Measurements from ENCODE around the gene EEA1.
"Not testable (repeated sequence)": the region's sequence is repeated elsewhere in the genome, so short reads cannot be mapped to it uniquely, and the experiment has no call there.

EEA1 gene

DNA sequence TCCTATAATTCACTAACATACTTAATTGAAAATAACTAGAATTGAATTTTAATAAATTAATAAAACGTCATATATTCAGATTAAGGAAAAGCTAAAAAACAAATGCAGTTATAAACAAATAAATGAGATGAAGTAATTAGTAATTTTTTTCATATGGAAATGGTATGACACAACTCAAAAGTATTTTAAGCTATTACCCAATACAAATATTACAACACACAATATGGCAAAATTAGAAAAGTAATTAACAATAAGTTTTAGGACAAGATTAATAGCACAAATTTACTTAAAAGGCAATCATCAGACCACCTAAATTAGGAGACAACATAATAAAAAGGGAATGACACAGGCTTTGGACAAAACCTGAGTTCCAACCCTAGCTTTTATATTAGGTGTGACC is 81.7 kb downstream of the EEA1 start:
- H3K9me3 Mint-ChIP-seq, result no peaks in the 10 kb centered on the region
- peaks cover 11% of the 10 kb centered on the region for H3K36me3 Mint-ChIP-seq
- no peaks in the 10 kb centered on the region for H3K27me3 Mint-ChIP-seq
- no peak for DNase-seq
- H3K27ac Mint-ChIP-seq, result no peak overlapping the region
- CTCF ChIA-PET, result no interaction called here
- no peak overlapping the region for H3K4me3 Mint-ChIP-seq
- no peaks in the 10 kb centered on the region for H3K4me1 Mint-ChIP-seq

DNA sequence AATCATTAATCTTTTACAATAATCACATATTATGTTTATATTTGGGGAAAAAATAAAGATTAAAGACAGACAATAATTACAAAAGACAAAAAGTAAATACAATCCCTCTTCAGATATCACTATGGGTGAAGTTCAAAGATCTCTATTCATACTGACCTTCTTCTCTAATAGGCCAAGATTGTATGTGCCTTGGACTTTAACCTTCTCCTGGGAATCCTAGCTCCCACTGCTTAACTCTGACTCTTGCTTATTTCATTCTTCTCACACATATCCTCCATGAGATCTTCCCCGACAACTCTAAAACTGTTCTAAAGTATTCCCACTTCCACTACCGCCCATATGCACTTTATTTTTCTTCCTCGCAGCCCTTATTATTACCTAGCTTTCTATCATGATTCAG is 83.8 kb downstream of the EEA1 start:
- no peak overlapping the region for H3K27ac Mint-ChIP-seq
- no peaks in the 10 kb centered on the region for H3K4me1 Mint-ChIP-seq
- CTCF ChIA-PET, result no interaction called here
- H3K9me3 Mint-ChIP-seq, result no peaks in the 10 kb centered on the region
- no peak overlapping the region for H3K4me3 Mint-ChIP-seq
- H3K27me3 Mint-ChIP-seq, result no peaks in the 10 kb centered on the region
- no peak for DNase-seq
- H3K36me3 Mint-ChIP-seq, result peaks cover 16% of the 10 kb centered on the region

DNA sequence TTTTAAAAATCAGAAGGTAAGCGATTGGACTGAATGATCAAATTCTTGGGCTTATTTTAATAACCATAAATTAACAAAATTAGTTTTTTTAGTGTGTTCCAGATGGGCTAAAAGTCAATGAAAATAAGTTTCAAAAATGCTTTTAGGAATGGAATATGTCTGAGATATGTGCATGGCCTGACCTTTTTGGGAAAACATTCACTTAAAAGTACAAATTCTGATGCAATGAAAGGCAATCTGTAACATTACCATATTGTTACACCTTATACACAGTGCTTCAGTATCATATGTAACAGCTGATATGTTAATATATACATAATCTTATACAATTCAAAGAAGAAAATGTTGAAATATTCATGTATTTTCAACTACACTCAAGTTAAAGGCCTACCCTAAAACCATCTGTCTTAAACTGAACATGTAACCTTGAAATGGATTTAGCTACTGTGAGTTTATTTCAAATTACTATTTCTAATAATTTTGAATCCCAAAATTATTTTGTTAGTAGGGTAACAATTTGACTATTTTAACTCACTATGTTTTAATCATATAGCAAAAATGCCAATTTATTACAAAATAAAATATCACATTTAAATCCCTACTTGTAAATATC is 84.8 kb downstream of the EEA1 start:
- peaks cover 15% of the 10 kb centered on the region for H3K36me3 Mint-ChIP-seq
- no peak for DNase-seq
- no peaks in the 10 kb centered on the region for H3K4me1 Mint-ChIP-seq
- no peak overlapping the region for H3K4me3 Mint-ChIP-seq
- H3K27ac Mint-ChIP-seq, result no peak overlapping the region
- H3K9me3 Mint-ChIP-seq, result no peaks in the 10 kb centered on the region
- H3K27me3 Mint-ChIP-seq, result no peaks in the 10 kb centered on the region
- CTCF ChIA-PET, result no interaction called here

DNA sequence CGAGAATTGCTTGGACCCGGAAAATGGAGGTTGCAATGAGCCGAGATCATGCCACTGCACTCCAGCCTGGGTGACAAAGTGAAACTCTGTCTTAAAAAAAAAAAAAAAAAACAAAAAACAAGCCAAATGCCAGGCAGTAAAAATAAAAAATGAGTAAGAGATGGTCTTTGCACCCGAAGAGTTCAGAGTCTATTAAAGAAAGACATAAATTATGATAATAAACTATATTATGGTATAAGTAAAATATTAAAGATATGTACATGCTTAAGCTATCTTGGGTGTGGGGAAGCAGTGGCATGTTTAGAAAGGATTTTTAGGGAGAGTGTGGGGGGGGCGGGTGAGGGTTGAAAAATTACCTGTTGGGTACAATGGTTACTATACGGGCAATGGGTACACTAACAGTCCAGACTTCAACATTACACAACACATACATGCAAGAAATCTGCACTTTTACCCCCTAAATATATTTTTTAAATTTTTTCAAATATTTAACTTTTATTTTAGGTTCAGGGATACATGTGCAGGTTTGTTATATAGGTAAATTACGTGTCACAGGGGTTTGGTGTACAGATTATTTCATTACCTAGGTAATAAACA is 99.3 kb downstream of the EEA1 start:
- Mint-ChIP-seq H3K27ac (no peak overlapping the region), H3K4me1 (no peaks in the 10 kb centered on the region), H3K9me3 (no peaks in the 10 kb centered on the region), H3K4me3 (no peak overlapping the region), H3K36me3 (peaks cover 17% of the 10 kb centered on the region), H3K27me3 (no peaks in the 10 kb centered on the region)
- CTCF ChIA-PET, result no interaction called here
- no peak for DNase-seq

DNA sequence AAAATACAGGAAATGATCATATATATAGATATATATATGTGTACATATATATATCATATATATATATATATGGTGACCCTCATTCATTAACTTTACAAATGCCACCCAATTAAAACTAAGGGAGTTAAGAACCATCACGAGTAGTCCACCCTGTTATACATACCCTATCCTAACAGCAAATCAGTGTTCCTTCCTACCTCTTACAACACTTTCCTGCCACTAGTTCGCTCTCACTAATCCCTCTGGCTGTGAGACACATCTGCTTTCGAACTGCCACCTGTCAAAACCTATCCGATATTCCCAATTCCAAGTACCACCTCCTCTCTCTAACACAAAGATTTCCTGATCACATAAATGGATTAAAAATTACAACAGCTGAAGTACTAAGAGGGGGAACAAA is 100.5 kb downstream of the EEA1 start:
- no peak for DNase-seq
- no peaks in the 10 kb centered on the region for H3K4me1 Mint-ChIP-seq
- no peak overlapping the region for H3K27ac Mint-ChIP-seq
- peaks cover 15% of the 10 kb centered on the region for H3K36me3 Mint-ChIP-seq
- CTCF ChIA-PET, result no interaction called here
- no peaks in the 10 kb centered on the region for H3K27me3 Mint-ChIP-seq
- no peaks in the 10 kb centered on the region for H3K9me3 Mint-ChIP-seq
- H3K4me3 Mint-ChIP-seq, result no peak overlapping the region

DNA sequence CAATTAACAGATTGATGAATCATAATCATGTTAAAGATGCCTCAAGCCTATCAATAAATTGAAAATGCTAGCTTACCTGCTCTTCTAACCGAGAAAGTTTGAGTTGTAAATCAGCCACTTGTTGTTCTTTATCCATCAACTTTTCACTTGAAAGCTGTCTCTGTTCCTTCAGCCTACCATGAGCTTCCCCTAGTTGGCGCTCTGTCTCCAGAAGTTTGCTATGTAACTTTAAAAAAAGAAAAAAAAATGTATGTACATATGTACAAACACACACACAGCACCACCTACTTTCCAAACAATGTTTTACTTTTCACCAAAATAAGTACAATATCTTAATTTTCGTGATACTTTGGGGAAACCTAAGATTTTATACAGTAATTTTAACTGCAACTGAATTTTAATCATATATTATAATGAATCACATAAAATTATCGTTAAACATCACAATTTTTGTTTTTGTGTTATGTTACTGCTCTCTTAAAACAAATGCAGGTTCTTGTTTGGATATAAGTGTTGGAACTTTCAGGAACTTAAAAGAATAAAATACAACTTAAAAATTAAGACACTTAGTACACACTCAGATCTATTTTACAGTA is 101.2 kb downstream of the EEA1 start:
- Mint-ChIP-seq H3K4me3 (no peak overlapping the region), H3K27me3 (no peaks in the 10 kb centered on the region), H3K27ac (no peak overlapping the region), H3K9me3 (no peaks in the 10 kb centered on the region), H3K4me1 (no peaks in the 10 kb centered on the region), H3K36me3 (peaks cover 14% of the 10 kb centered on the region)
- CTCF ChIA-PET, result interaction anchor here (0.7 to 1.1 kb wide), 8 partner anchors 10 to 164 kb away, joined by 3 to 7 read pairs (median 3); no protein-coding TSS in a partner anchor
- peak; percentile 55 for DNase-seq

DNA sequence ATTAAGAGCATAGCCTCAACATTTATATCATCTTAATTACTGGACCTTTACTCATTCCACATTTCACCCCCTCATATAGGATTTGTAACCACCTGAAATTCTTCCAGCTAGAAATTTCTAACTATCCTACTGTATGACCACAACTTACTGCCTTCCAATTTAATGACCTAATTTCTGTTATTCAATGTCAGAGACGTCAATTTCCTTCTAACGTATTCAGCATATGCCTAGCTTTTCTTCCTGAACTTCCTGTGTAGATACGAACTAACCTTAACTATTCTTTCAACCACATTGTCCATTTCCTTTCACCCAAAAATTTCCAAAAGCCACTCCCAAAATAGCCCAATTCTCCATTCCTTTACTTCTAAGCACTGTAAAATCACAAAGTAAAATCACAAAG is 108.0 kb downstream of the EEA1 start:
- no peaks in the 10 kb centered on the region for H3K27me3 Mint-ChIP-seq
- H3K9me3 Mint-ChIP-seq, result no peaks in the 10 kb centered on the region
- CTCF ChIA-PET, result interaction anchor here (1.2 kb wide), 1 partner anchor 10 kb away, joined by 3 read pairs; no protein-coding TSS in a partner anchor
- DNase-seq, result no peak
- peaks cover 4% of the 10 kb centered on the region for H3K36me3 Mint-ChIP-seq
- H3K4me1 Mint-ChIP-seq, result no peaks in the 10 kb centered on the region
- H3K4me3 Mint-ChIP-seq, result no peak overlapping the region
- H3K27ac Mint-ChIP-seq, result no peak overlapping the region

DNA sequence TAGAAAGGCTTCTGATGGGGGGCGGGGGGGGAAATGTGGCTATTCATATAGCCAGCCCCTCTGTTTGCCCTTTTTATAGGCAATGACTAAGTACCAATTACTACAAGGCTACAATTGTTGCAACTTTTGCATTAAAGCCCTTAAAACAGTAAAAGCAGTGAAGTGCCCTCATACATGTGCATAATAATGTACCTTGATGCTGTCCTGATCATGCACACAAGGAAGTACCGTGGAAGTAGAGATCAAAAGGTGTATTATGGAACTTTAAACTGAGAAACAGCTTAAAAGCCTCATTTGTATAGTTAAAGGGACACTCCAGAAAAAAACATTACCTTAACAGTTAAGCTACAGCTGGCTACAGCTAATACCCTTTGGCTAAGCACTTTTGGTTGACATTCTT is 114.5 kb downstream of the EEA1 start:
- CTCF ChIA-PET, result interaction anchor here (0.7 kb wide), 1 partner anchor 13 kb away, joined by 3 read pairs; no protein-coding TSS in a partner anchor
- no peak overlapping the region for H3K4me3 Mint-ChIP-seq

DNA sequence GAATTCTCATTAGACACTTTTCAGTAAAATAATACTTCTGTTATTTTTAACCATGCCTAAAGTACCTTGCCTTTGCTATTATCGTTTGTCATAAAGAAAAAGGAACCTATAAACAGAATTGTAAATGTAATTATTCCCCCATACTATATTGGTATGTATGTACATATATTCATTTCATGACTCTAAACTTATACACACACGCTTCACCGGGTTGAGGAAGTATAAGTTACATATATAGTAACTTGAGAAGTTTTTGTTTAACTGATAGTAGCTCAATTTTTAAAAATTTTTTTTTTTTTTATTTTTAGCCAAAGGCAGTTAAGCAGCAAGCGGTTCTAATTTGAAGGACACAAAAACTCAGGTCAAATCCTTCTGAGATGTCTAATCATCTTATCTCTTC is 118.7 kb downstream of the EEA1 start:
- Mint-ChIP-seq H3K36me3 (peaks cover 34% of the 10 kb centered on the region), H3K9me3 (no peaks in the 10 kb centered on the region), H3K27me3 (no peaks in the 10 kb centered on the region), H3K27ac (no peak overlapping the region), H3K4me1 (no peaks in the 10 kb centered on the region), H3K4me3 (no peak overlapping the region)
- DNase-seq, result no peak
- CTCF ChIA-PET, result no interaction called here

More for the DNA sequence above, 114.5 kb downstream of the EEA1 start:
- Mint-ChIP-seq H3K27me3 (no peaks in the 10 kb centered on the region), H3K27ac (no peak overlapping the region), H3K4me1 (no peaks in the 10 kb centered on the region), H3K9me3 (no peaks in the 10 kb centered on the region), H3K36me3 (peaks cover 13% of the 10 kb centered on the region)
- DNase-seq, result no peak

DNA sequence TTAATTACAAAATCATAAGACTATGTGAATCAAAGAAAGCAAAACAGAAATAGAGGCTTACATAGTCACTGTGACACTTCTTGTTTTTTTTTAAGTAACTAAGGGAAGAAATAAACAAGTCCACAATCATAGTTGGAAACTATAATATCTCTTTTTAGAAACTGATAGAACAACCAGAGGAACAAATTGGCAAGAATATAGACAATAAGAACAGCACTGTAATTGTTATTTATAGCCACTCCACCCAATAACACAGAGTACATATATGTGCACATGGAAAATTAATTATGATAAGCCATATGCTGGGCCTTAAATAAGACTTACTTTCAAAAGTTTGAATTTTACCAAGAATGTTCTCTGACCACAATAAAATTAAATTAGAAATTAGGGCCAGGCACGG is 125.2 kb downstream of the EEA1 start:
- H3K36me3 Mint-ChIP-seq, result peaks cover 41% of the 10 kb centered on the region
- no peaks in the 10 kb centered on the region for H3K4me1 Mint-ChIP-seq
- no peak overlapping the region for H3K27ac Mint-ChIP-seq
- H3K4me3 Mint-ChIP-seq, result no peak overlapping the region
- no peak for DNase-seq
- no peaks in the 10 kb centered on the region for H3K27me3 Mint-ChIP-seq
- CTCF ChIA-PET, result no interaction called here
- H3K9me3 Mint-ChIP-seq, result no peaks in the 10 kb centered on the region

DNA sequence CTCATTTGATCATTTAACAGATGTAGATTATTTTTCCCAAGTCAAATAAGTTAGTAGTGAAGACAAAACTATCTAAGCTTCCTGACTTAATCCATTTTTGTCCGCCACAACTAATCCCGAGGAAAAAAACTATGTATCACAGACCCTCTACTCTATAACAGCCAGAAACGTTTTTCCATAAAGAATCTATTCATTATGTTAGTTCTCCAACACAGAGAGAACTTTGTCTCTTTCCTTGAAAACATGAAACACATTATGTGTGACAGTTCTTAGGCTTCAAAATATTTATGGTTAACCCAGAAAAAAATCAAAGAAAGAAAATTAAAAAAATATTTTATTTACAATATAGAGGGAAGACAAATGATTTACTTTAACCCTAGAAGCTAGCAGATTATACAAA is 126.2 kb downstream of the EEA1 start:
- DNase-seq, result no peak
- no peak overlapping the region for H3K27ac Mint-ChIP-seq
- no peaks in the 10 kb centered on the region for H3K9me3 Mint-ChIP-seq
- H3K4me1 Mint-ChIP-seq, result no peaks in the 10 kb centered on the region
- no peak overlapping the region for H3K4me3 Mint-ChIP-seq
- H3K36me3 Mint-ChIP-seq, result peaks cover 39% of the 10 kb centered on the region
- CTCF ChIA-PET, result no interaction called here
- H3K27me3 Mint-ChIP-seq, result no peaks in the 10 kb centered on the region

DNA sequence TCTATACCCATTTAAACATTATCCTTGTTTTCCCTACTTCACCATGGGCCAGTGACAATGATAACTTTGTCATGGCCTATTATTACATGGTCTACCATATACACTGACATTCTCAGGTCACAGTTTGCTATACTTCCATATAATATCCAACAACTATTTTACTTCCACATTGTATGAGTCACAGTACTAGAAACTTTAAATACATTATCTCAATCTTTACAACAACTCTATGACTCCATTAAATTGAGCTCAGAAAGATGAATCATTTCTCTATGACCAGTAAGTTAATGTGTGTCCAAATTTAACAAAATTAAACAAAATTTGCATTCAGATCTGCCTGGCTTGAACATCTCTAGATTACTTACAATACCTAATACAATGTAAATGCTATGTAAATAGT is 132.4 kb downstream of the EEA1 start:
- H3K9me3 Mint-ChIP-seq, result peaks cover 12% of the 10 kb centered on the region
- DNase-seq, result no peak
- H3K4me3 Mint-ChIP-seq, result no peak overlapping the region
- H3K27ac Mint-ChIP-seq, result no peak overlapping the region
- H3K27me3 Mint-ChIP-seq, result no peaks in the 10 kb centered on the region
- H3K4me1 Mint-ChIP-seq, result no peaks in the 10 kb centered on the region
- peaks cover 47% of the 10 kb centered on the region for H3K36me3 Mint-ChIP-seq
- CTCF ChIA-PET, result no interaction called here

DNA sequence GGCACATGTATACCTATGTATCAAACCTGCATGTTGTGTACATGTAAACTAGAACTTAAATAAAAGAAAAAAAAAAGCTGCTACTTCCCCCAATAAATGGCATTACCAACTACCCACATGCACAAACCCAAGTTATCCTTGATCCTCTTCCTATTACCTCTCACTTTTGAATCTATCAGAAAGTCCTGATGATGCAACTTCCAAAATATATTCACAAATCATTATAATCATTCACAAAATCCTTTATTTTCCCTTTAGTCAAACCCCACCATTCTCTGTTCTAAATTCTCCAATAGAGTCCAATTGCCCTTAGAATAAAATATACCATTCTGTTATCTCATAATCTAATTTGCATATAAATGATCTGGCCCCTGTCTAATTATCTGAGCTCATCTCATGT is 134.3 kb downstream of the EEA1 start:
- H3K27me3 Mint-ChIP-seq, result no peaks in the 10 kb centered on the region
- no peak overlapping the region for H3K27ac Mint-ChIP-seq
- CTCF ChIA-PET, result interaction anchor here (1.4 kb wide), 1 partner anchor 28 kb away, joined by 3 read pairs; no protein-coding TSS in a partner anchor
- peaks cover 56% of the 10 kb centered on the region for H3K36me3 Mint-ChIP-seq
- peaks cover 25% of the 10 kb centered on the region for H3K9me3 Mint-ChIP-seq
- no peak for DNase-seq
- no peaks in the 10 kb centered on the region for H3K4me1 Mint-ChIP-seq
- H3K4me3 Mint-ChIP-seq, result no peak overlapping the region

DNA sequence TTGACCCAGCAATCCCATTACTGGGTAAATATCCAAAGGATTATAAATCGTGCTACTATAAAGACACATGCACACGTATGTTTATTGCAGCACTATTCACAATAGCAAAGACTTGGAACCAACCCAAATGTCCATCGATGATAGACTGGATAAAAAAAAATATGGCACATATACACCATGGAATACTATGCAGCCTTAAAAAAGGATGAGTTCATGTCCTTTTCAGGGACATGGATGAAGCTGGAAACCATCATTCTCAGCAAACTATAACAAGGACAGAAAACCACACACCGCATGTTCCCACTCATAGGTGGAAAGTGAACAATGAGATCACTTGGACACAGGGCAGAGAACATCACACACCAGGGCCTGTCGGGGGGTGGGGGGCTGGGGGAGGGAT is 134.7 kb downstream of the EEA1 start:
- CTCF ChIA-PET, H3K27ac Mint-ChIP-seq, H3K4me1 Mint-ChIP-seq, H3K4me3 Mint-ChIP-seq, DNase-seq, H3K27me3 Mint-ChIP-seq: not testable (repeated sequence)
- Mint-ChIP-seq H3K36me3 (peaks cover 60% of the 10 kb centered on the region), H3K9me3 (peaks cover 25% of the 10 kb centered on the region)

DNA sequence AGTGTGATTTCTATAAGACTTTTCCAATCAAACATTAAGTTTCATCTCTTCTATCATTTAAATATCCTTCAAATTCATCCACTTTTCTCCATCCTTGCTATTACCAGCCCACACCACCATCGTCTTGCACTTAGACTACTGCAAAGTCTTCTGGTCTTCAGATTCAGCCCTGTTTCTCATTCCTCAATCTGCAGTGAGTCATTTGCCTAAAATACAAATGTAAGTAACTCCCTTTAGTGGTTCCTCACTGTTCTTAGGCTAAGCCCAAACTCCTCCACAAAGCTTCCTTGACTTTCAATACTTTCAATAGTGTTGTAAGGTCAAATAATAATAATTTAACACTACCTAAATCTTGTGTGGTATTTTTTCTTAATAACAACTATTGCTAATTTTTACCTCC is 143.1 kb downstream of the EEA1 start:
- H3K4me1 Mint-ChIP-seq, result peaks cover 7% of the 10 kb centered on the region
- CTCF ChIA-PET, result interaction anchor here (0.6 to 2.0 kb wide), 8 partner anchors 13 to 1193 kb away, joined by 3 to 13 read pairs (median 3); no protein-coding TSS in a partner anchor
- no peak overlapping the region for H3K4me3 Mint-ChIP-seq
- no peak for DNase-seq
- peaks cover 7% of the 10 kb centered on the region for H3K9me3 Mint-ChIP-seq
- H3K27ac Mint-ChIP-seq, result no peak overlapping the region
- H3K36me3 Mint-ChIP-seq, result peaks cover 24% of the 10 kb centered on the region
- H3K27me3 Mint-ChIP-seq, result no peaks in the 10 kb centered on the region
